Thyroid gland (tissue), 4 donors: ENCODE results near the gene ZNF593.

Experiments
- POLR2A ChIP-seq, 2 donors: fragments of 450-650 bp; IDR thresholded peaks; one replicate each; pipeline ENCODE4 v1.6.1; 2017; ENCODE audit warnings: antibody characterized with exemption in 2 of 2, mild to moderate bottlenecking in 2 of 2, moderate library complexity in 1 of 2
- TF ChIP-seq, protein P1 (sequence below), 6 experiments: fragments of 200-600 bp in 3 of 6; fragments of 450-650 bp in 3 of 6; sonication (generic) in 3 of 6; IDR thresholded peaks; one replicate each; pipeline ENCODE4 v1.5.1; 2016 to 2019; ENCODE audit warnings: antibody characterized with exemption in 6 of 6, mild to moderate bottlenecking in 2 of 6, inconsistent platforms in 1 of 6, moderate library complexity in 1 of 6

DNA sequence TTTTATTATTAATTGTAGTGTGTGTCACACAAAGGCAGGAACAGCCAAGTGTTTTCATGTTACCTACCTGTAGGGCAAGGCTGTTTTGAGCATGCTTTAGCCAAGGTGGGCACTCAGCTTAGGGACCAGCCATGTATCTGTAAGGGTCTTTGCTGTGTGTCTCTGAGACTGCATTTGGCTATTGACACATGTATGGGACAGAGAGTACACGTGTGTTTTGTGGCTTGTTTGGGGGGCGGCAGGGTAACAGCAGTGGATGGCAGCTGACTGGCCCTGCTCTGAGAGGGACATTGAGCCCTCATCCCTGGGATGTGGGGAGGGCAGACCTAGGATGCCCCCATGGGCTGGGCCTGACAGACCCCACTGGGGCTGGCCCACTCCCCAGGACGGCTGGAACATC is 27.6 kb downstream of the ZNF593 start:
- TF ChIP-seq POLR2A (IDR thresholded peaks at IDR 0.05): no peak
- TF ChIP-seq, protein P1, sequence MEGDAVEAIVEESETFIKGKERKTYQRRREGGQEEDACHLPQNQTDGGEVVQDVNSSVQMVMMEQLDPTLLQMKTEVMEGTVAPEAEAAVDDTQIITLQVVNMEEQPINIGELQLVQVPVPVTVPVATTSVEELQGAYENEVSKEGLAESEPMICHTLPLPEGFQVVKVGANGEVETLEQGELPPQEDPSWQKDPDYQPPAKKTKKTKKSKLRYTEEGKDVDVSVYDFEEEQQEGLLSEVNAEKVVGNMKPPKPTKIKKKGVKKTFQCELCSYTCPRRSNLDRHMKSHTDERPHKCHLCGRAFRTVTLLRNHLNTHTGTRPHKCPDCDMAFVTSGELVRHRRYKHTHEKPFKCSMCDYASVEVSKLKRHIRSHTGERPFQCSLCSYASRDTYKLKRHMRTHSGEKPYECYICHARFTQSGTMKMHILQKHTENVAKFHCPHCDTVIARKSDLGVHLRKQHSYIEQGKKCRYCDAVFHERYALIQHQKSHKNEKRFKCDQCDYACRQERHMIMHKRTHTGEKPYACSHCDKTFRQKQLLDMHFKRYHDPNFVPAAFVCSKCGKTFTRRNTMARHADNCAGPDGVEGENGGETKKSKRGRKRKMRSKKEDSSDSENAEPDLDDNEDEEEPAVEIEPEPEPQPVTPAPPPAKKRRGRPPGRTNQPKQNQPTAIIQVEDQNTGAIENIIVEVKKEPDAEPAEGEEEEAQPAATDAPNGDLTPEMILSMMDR (IDR thresholded peaks at IDR 0.05): no peak
